ENCODE results near the gene UGT2B10.
"Not testable (repeated sequence)": the region's sequence is repeated elsewhere in the genome, so short reads cannot be mapped to it uniquely, and the experiment has no call there.

Gene UGT2B10

DNA sequence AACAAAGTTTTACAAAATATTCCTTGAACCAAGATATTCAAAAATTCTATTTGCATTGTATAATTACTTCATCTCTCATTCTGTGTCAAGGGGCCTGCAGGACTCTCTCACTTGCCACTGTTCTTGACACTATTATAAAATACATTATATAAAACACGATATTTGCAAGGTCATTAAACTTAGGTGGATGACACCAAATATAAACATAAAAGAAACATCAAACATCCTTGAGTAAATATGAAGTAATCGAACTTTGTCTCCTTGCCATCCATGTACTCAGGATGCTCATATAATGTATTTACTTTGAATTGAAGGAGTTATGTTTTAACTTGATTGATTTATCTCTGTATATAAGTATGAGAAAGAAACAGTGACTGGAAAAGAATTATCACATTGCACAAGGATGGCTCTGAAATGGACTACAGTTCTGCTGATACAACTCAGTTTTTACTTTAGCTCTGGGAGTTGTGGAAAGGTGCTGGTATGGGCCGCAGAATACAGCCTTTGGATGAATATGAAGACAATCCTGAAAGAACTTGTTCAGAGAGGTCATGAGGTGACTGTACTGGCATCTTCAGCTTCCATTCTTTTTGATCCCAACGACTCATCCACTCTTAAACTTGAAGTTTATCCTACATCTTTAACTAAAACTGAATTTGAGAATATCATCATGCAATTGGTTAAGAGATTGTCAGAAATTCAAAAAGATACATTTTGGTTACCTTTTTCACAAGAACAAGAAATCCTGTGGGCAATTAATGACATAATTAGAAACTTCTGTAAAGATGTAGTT is at the start of gene UGT2B10:
Gene UGT2B10, plus strand, starts transcription at position 378 of the 793 bp plus-strand sequence. Its CDS starts 26 bp downstream, at position 404.
- not testable (repeated sequence) for DNase-seq (ENCODE audit: low spot score)

DNA sequence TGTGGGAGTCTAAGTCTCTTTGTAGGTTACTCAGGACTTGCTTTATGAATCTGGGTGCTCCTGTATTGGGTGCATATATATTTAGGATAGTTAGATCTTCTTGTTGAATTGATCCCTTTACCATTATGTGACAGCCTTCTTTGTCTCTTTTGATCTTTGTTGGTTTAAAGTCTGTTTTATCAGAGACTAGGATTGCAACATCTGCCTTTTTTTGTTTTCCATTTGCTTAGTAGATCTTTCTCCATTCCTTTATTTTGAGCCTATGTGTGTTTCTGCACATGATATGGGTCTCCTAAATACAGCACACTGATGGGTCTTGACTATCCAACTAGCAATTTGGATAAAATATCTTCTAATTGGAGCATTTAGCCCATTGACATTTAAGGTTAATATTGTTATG is 44.0 kb upstream of the UGT2B10 start:
- DNase-seq (ENCODE audit: low spot score): not testable (repeated sequence)

DNA sequence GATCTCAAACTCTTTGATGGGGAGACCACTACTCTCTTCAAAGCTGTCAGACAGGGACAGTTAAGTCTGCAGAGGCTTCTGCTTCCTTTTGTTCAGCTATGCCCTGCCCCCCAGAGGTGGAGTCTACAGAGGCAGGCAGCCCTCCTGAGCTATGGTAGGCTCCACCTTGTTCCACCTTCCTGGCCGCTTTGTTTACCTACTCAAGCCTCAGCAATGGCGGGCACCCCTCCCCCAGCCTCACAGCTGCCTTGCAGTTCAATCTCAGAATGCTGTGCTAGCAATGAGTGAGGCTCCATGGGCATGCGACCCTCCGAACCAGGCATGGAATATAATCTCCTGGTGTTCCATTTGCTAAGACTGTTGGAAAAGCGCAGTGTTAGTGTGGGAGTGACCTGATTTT is 42.1 kb upstream of the UGT2B10 start:
- DNase-seq (ENCODE audit: low spot score): no peak

DNA sequence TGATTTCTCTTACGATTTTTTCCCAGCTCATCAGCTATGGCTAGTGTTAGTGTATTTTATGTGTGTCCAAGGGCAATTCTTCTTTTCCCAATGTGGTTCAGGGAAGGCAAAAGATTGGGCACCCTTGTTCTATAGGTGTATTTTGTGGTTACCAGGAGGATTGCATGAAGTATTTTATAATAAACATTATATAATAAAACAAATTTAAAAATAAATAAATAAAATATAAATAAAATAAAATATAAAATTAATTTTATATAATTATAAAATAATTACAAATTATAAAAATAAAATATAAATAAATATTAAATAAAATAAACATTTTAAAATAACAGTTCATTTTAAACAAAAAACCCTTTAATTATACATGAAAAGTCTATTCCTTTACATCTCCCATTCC is 35.6 kb upstream of the UGT2B10 start:
- DNase-seq (ENCODE audit: low spot score): no peak

DNA sequence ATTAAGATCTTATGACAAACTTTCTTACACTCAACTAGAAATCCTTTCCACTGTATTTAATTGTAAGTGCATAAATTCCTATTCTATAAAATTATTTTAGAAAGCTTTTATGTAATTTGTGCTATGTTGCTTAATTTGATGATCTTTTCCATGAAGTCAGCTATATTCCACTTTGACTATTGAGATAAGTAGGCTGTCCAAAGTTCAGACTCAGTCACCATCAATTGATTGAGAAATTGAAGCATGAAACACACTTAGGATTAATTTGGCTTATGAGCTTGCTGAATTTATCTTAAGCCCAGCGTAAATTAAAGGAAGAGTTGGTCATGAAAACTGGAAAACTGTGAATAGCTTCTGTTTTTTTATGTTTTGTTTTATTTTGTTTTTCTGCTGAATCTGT is 18.7 kb upstream of the UGT2B10 start:
- DNase-seq (ENCODE audit: low spot score): no peak

DNA sequence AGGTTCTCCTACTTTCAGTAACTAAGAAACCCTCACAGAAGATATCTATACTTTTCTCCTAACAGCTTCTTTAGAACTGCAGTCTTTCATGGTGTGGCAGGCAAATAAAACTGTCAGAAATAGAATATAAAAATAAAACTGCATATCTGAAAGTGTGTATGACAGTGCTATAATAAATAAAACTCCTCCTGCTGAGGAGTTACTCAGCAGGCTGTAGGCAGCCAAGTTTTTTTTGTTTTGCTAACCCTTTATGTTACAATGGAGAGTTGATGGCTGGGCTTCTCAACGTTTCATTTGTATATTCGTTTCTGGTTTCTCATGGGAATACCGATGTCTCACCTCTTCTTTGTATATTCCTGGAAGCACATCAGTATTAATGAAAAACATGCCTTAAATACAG is 18.2 kb upstream of the UGT2B10 start:
- no peak for DNase-seq (ENCODE audit: low spot score)

DNA sequence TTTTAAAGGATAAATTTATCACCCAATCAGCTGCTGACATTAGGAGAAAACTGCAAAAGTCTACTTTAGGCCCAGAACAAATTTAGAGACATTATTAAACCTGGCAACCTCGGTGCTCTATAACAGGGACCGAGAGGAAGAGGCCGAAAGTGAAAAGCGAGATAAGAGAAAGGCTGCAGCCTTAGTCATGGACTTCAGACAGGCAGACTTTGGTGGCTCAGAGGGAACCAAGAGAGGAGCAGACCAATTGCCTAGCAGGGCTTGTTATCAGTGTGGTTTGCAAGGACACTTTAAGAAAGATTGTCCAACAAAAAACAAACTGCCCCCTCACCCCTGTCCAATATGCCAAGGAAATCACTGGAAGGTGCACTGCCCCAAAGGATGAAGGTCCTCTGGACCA is 12.8 kb upstream of the UGT2B10 start:
- DNase-seq (ENCODE audit: low spot score): no peak

DNA sequence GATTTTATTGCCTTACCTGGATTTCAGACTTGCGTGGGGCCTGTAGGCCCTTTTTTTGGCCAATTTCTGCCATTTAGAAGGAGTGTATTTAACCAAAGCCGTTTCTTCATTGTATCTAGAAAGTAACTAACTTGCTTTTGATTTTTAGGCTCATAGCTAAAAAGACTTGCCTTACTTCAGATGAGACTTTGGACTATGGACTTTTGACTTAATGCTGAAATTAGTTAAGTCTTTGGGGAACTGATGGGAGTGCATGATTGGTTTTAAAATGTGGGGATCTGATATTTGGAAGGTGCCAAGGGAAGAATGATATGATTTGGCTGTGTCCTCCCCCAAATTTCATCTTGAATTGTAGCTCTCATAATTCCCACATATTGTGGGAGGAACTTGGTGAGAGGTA is 7.7 kb upstream of the UGT2B10 start:
- DNase-seq (ENCODE audit: low spot score): no peak

DNA sequence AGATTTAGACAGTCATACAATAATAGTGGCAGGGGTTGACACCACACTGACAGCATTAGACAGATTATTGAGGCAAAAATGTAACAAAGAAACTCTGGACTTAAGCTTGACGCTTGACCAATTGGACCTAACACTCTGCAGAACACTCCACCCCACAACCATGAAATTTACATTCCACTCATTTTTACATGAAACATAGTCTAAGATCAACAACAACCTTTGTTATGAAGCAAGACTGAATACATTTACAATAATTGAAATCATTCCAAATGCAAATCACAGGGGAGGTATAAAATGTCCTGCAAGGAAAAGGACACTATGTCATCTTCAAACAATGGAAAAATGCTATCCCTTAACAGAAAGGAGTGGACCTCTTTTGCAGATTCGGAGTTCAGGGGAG is 4.9 kb upstream of the UGT2B10 start:
- no peak for DNase-seq (ENCODE audit: low spot score)

DNA sequence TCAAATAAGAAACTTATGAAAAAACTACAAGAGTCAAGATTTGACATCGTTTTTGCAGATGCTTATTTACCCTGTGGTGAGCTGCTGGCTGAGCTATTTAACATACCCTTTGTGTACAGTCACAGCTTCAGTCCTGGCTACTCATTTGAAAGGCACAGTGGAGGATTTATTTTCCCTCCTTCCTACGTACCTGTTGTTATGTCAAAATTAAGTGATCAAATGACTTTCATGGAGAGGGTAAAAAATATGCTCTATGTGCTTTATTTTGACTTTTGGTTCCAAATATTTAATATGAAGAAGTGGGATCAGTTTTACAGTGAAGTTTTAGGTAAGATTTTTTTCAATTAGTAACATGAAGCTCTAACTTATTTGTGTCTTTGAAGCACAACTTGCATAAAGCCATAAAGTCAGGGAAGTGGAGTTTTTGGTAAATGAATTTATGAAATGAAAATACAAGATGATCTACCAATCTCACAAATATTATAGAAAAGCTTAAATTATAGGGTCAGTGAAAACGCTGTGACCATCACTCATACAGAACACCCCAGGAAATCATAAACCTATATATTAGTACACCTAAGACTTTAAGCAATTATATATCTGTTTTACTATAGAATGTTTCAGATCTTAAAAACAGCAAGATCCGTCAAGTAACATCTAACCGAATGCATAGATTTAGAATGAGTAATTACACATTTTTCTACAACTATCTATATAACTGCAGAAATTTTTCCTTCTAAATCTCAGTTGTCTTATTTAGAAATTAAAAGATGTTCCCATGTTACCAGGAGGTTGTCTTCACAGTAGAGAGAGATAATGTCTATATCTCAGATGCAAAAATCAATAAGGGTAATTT is 844 bp downstream of the UGT2B10 start:
- DNase-seq (ENCODE audit: low spot score): not testable (repeated sequence)

DNA sequence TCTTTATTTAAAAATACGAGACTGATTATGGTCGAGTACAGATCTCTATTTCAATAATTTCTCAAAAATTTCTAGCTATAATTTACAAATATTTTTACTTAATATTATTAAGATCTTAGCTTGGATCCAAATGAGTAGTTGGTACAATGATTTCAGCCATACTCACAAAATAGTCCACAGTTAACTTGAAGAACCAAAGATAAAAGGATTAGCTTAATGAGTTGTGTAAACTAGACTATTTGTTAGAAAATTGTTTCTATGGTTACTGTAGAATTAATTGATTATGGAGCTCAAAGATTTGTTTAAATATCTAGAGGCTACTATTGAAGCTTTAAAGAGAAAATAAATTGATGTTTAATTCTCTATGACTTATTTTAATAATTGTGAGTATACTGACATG is 1.6 kb downstream of the UGT2B10 start:
- no peak for DNase-seq (ENCODE audit: low spot score)

DNA sequence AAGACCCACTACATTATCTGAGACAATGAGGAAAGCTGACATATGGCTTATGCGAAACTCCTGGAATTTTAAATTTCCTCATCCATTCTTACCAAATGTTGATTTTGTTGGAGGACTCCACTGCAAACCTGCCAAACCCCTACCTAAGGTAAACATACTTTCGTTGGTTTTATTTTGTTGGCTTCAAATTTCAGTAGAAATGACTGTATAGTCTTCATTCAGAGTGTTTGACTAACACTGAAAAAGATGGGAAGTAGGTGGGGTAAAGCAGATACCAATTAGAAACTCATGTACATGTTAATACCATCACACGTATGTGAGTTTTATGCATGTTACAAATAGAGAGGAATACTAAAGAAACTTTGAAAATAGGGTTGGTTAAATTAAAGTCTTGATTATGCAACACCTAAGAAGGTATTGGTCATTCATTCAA is 2.3 kb downstream of the UGT2B10 start:
- DNase-seq (ENCODE audit: low spot score): not testable (repeated sequence)

DNA sequence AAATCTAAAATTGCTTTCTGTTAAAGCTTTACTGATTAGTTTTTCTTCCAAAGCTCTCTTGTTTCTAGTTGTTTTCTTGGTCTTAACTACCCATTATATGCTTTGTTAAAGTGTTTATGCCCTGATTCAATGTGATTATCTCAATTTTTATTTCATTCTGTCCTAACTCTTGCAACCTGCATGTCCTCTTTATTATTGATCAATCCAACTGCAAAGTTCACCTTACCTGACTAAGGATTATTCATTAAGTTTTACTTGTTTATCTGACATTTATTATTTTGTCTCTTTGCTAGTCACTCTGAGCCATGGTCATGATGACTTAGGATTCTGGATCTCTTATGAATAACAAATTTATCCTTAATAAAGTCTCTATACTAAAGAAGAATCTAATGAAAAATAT is 15.8 kb downstream of the UGT2B10 start:
- no peak for DNase-seq (ENCODE audit: low spot score)

DNA sequence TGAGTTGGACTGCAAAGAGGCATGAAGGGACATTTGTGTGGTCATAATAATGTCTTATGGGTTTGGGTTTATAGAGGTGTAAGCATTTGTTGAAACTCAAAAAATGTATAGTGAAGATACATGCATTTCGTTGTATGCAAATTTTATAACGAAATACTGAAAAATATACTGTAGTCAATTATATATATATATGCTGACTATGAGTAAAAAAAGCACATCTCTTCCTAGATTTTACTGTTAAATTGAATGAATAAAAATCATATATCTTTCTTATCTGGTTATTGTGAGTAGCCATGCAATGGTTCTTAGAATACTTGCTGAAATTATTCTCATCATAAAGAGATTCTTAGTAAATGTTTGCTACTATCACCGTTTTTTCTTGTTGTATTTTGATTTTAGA is 34.5 kb downstream of the UGT2B10 start:
- DNase-seq (ENCODE audit: low spot score): no peak

DNA sequence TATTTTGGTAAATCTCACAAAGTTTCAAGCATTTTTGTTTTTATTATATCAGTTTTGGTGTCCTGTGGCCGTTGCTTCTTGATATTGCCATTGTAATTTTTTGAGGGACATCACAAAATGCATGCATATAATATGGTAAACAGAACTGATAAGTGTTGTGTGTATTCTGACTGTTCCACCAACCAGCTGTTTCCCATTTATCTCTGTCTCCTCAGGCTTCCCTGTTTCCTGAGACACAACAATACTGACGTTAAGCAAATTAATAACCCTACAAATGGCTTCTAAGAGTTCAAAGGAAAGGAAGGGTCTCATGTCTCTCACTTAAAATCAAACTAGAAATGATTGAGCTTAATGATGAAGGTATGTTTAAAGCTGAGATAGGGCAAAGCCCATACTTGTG is 40.0 kb downstream of the UGT2B10 start:
- DNase-seq (ENCODE audit: low spot score): no peak

DNA sequence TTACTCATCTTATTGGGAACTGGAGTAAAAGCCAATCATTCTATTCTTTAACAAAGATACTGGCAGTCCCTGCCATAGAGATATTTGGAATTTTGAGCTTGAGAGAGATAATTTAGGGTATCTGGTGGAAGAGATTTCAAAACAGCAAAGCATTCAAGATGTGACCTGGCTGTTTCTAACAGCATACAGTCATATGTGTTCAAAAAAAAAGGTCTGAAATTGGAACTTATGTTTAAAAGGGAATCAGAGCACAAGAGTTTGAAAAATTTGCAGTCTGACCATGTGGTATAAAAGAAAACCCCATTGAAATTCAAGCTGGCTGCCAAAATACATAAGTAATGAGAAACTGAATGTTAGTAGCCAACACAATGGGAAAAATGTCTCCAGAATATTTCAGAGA is 42.2 kb downstream of the UGT2B10 start:
- no peak for DNase-seq (ENCODE audit: low spot score)

DNA sequence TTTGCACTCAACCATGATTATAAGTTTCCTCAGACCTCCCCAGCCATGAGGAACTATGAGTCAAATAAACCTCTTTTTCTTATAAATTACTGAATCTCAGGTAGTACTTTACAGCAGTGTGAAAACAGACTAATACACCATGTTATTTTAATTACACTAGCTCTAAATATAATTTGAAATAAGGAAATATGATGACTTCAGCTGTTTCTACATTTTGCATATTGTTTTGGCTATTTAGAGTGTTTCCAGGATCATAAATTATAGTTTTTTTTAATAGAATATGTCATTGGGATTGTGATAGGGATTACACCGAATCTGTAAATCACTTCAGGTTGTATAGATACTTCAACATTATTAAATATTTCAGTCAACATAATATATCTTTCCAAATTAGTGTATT is 43.9 kb downstream of the UGT2B10 start:
- no peak for DNase-seq (ENCODE audit: low spot score)

DNA sequence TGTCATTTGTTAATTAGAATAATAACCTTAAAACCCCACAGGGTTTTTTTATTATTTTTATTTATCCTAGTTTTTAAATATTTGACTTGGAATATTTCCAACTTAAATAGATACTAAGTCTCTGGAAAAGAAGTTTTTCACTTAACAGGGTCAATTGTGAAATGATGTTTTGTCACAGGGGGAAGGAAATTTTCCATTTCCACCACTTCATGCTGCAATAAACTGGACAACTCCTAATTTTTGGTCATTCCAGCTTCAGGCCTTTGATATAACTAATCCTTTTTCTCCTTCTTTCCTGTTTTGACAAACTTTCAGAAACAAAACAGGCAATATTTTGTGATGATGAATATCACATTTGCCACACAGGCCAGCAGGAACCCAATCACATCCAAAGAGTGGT is 45.3 kb downstream of the UGT2B10 start:
- DNase-seq (ENCODE audit: low spot score): no peak

DNA sequence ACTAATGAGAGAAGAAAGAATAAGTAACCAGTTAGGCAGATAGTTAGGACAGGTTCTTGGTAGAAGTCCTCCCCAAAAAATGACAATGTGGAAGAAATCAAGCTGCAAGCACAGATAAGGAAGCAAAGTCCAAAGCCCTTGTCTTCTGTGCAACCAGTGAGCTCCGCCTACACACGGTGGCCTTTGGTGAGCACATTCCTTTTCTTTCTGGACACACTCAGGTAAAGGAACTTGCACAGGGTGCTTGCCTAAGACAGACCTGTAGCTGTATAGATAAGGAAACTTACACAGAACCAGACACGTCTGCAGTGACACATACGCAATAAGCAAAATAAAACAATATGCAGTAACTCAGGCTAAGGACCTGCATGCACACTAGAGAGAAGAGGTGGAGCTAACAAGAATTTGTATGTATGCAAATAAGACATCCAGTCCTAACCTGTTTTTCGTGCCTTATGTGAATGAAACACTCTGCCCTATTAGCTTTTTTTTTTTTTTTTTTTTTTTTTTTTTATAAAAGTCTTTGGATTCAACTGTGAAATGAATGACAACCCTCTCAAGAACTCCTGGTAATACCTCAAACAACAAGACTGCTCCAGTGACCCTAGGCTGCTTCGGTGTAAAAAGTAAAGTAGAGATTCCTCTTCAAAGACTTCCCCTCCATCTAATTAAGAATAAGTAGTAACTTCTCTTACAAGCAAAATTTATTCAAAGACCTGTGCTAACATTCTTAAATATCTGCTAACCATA is 48.8 kb downstream of the UGT2B10 start:
- no peak for DNase-seq (ENCODE audit: low spot score)

DNA sequence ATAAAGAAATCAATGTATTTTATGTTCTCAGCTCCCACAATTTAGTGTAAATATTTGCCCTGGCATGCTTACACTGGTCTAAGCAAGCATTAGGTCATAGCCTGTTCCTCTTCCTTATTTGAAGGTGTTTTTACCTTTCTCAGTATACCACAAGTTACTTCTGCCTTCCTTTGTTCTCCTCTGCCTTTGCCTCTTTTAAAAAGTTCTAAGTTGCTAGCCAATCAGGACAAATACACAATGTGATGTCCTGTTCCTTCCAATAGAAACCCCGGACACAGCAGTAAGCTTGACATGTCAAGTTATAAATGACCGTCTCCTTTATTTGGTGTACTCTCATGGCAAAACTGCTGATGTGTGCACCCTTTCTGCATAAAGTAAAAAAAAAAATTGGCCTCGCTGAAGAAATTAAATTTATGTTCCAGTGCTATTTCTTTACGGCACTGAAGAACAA is 49.4 kb downstream of the UGT2B10 start:
- DNase-seq (ENCODE audit: low spot score): no peak

DNA sequence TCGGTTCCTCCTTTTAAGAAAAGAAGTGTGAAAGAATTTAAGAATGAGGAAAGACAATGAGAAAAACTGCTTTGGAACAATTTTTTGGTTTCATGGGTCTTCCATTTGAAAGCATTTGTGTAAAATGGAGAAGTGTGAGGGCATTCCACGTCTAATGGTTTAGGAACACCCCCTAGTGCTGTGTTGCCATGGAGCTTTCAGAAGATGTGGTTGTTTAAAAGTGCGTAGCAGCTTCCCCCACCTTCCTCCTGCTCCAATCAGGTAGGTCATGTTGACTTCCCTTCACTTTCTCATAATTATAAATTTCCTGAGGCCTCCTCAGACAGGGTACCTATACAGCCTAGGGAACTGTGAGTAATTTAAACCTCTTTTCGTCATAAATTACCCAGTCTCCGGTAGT is 50.0 kb downstream of the UGT2B10 start:
- DNase-seq (ENCODE audit: low spot score): no peak

DNA sequence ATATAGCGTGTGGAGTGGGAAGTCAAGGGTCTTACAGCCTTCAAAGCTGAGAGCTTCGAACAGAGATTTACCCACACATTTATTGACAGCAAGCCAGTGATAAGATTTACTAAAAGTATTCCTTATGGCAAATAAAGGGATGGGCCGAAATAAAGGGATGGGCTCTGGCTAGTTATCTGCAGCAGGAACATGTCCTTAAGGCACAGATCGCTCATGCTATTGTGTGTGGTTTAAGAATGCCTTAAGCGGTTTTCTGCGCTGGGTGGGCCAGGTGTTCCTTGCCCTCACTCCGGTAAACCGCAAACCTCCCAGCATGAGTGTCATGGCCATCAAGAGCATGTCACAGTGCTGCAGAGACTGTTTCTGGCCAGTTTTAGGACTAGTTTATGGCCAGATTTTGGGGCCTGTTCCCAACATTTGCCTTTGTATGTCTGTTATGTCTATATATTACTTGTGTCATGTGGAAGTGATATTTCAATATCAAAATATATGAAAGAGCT is 53.5 kb downstream of the UGT2B10 start:
- DNase-seq (ENCODE audit: low spot score): no peak
